H1 (cell line): ENCODE measurements around the gene ADPRM. TPM values are rescaled to one million over a fixed set of nuclear protein-coding genes. Genes with fewer than 3 reads are reported as not detected.

Experiments used
- BCL11A ChIP-seq, 2 experiments: IDR thresholded peaks; one replicate each; pipeline ENCODE4 v1.6.1; 2011; ENCODE audit warnings: low read depth in 2 of 2, low read length in 2 of 2, mild to moderate bottlenecking in 2 of 2
- CHD7 ChIP-seq: fragments of 300-600 bp; sonication (generic); IDR thresholded peaks from 2 replicates; pipeline ENCODE4 v1.7.1; 2012; ENCODE audit warnings: low read length, moderate library complexity, mild to moderate bottlenecking, inconsistent platforms; ENCODE audit not compliant: insufficient replicate concordance
- KDM1A ChIP-seq: fragments of 200-600, 300-600 bp; sonication (generic); IDR thresholded peaks from 2 replicates; pipeline ENCODE4 v1.7.1; 2016; ENCODE audit warnings: mild to moderate bottlenecking, low read length, borderline replicate concordance
- KDM4A ChIP-seq: IDR thresholded peaks from one replicate; pipeline ENCODE4 v1.7.1; 2012; ENCODE audit warnings: low read depth, mild to moderate bottlenecking, moderate library complexity, low read length, inconsistent platforms; ENCODE audit not compliant: severe bottlenecking
- MAFK ChIP-seq: IDR thresholded peaks from 2 replicates; pipeline ENCODE4 v1.6.1; 2012; ENCODE audit warnings: low read depth, mild to moderate bottlenecking, improper control_type of control experiment, low read length
- POLR2AphosphoS5 ChIP-seq: IDR thresholded peaks from 2 replicates; pipeline ENCODE4 v1.6.1; 2011; ENCODE audit warnings: low read depth, low read length
- RAD21 ChIP-seq, 2 experiments: IDR thresholded peaks in 1 of 2; conservative IDR thresholded peaks in 1 of 2; 2 replicates each; pipeline ENCODE4 v1.6.1; 2011; ENCODE audit warnings: low read depth in 2 of 2, low read length in 2 of 2, improper control_type of control experiment in 1 of 2, inconsistent platforms in 1 of 2, mild to moderate bottlenecking in 1 of 2, moderate library complexity in 1 of 2
- RFX5 ChIP-seq: IDR thresholded peaks from 2 replicates; pipeline ENCODE4 v1.6.1; 2011; ENCODE audit warnings: low read depth, low read length, improper control_type of control experiment, borderline replicate concordance
- SP4 ChIP-seq: IDR thresholded peaks from 2 replicates; pipeline ENCODE4 v1.6.1; 2012; ENCODE audit warnings: low read length, inconsistent platforms
- polyA plus RNA-seq, 7 experiments: library from polyadenylated mRNA; depleted of rRNA in 3 of 7; stranded (reverse) in 5 of 7; unstranded in 2 of 7; fragments of >200 nt in 5 of 7; fragments of 200-250 nt in 2 of 7; gene quantifications; 1 replicate in 5 of 7; 2 replicates in 1 of 7; 4 replicates in 1 of 7; pipeline versions ENCODE4 v1.2.1 to v1.2.3, GENCODE V29; 2011 to 2013; ENCODE audit warnings: missing spikeins in 2 of 7, mixed read lengths in 2 of 7
- total RNA-seq: library from RNA; stranded (reverse); fragmentation: NEBNext Ultra II Directional; extraction: Animal tissue kit (Norgen Biotek cat#: 25700); gene quantifications from 2 replicates; pipeline ENCODE4 v1.2.1, GENCODE V29; 2021
- TF ChIP-seq, protein P1 (sequence below): IDR thresholded peaks from 2 replicates; pipeline ENCODE4 v1.6.1; 2012; ENCODE audit warnings: low read length, inconsistent platforms

The ADPRM gene
- total and polyA plus RNA-seq, 2 of the 8 experiments (the other 6 are each of a cell fraction or from before 2014, with no cell fraction given) = 6.7 to 7.9 TPM

- no peak for TF ChIP-seq CHD7
- no peak for TF ChIP-seq SP4
- TF ChIP-seq KDM4A = no peak
- TF ChIP-seq, protein P1, sequence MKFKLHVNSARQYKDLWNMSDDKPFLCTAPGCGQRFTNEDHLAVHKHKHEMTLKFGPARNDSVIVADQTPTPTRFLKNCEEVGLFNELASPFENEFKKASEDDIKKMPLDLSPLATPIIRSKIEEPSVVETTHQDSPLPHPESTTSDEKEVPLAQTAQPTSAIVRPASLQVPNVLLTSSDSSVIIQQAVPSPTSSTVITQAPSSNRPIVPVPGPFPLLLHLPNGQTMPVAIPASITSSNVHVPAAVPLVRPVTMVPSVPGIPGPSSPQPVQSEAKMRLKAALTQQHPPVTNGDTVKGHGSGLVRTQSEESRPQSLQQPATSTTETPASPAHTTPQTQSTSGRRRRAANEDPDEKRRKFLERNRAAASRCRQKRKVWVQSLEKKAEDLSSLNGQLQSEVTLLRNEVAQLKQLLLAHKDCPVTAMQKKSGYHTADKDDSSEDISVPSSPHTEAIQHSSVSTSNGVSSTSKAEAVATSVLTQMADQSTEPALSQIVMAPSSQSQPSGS = no peak
- no peak for TF ChIP-seq RFX5
- TF ChIP-seq BCL11A (IDR thresholded peaks at IDR 0.05; ENCODE audit: low read depth in 2 of 2, low read length in 2 of 2) = no peak
- TF ChIP-seq KDM1A = no peak
- TF ChIP-seq MAFK = no peak
- no peak for TF ChIP-seq RAD21 (IDR thresholded peaks at IDR 0.05 in 1 of 2, conservative IDR thresholded peaks at IDR 0.05 in 1 of 2; ENCODE audit: low read depth in 2 of 2, low read length in 2 of 2)
- no peak for TF ChIP-seq POLR2AphosphoS5
Measured at GRCh38 chr17:10649602-10650001, 47.8 kb upstream of the ADPRM start (continued).
